ENCODE measurements around the gene JSRP1.

DNA sequence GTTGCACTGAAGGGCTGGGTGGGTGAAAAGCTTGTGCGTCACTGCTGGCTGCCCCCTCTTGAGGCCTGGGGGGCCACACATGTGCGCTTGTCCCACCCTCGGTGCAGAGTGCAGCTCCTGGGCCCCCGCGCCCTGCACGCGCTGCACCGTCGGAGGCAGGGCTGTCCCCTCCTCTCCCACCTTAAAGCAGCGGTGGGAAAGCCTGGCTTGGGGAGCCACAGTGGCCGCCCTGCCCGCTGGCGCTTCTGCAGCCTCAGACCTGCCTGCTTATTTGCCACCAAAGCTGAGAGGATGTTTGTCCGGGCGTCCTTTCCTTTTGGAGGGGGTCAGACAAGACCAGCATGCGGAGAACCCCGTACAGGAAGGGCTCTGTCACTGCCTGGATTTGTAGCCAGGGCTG lies 46.8 kb downstream of the JSRP1 start:
- no peak for TF ChIP-seq EP300 (IDR thresholded peaks at IDR 0.05)
- TF ChIP-seq CTCF (IDR thresholded peaks at IDR 0.05): no peak
- no peak for TF ChIP-seq POLR2A (IDR thresholded peaks at IDR 0.05)
